ENCODE results near the gene MVK. TPM values are rescaled to one million over a fixed set of nuclear protein-coding genes. Genes with fewer than 3 reads are reported as not detected.

Gene MVK
- polyA plus RNA-seq, 1 donor (not counting 4 experiments of a cell fraction or from before 2014, with no cell fraction given): 26.7 TPM

DNA sequence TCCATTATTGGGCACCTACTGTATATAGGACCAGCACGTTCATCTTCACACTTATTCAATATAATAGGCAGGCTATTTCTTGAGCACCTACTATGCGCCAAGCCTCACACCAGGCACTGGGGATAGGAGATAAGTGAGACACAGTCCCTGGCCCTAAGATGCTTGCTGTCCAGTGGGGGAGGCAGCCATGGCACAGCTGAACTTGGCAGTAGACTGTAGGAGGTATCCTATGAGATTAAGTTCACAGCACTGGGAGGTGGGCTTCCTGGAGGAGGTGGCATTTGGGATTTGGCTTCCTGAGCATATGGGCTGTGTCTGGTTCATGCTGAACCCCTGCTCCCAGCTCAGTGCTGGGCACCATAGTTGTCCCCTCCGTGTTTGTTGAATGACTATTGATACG lies 65.1 kb downstream of the MVK start:
- no peak overlapping the region for H3K4me2 ChIP-seq (ENCODE audit: control insufficient read depth, extremely low read depth, insufficient read depth, low read depth, low read length)
- no peaks in the 10 kb centered on the region for H3K4me1 ChIP-seq (ENCODE audit: control insufficient read depth, extremely low read depth, insufficient read depth, low read length)
- H3K36me3 ChIP-seq (ENCODE audit: control insufficient read depth in 2 of 2, extremely low read depth in 1 of 2, insufficient read depth in 2 of 2, low read length in 2 of 2): no peaks in the 10 kb centered on the region
- FAIRE-seq (no peak), DNase-seq (ENCODE audit: low read depth, low spot score) (no peak)
- H3K27ac ChIP-seq (ENCODE audit: control insufficient read depth, insufficient read depth, low read length): no peak overlapping the region
- peaks cover 4% of the 10 kb centered on the region for H3K9me3 ChIP-seq (ENCODE audit: control insufficient read depth, low read depth, low read length)
- no peak overlapping the region for H3K4me3 ChIP-seq (ENCODE audit: control insufficient read depth in 2 of 3, extremely low read depth in 1 of 3, insufficient read depth in 2 of 3, low read depth in 1 of 3, low read length in 3 of 3)
- H3K79me2 ChIP-seq (ENCODE audit: control insufficient read depth, insufficient read depth, low read length): no peaks in the 10 kb centered on the region
- no peak for TF ChIP-seq EZH2 (IDR thresholded peaks at IDR 0.05; ENCODE audit: low read length)
- TF ChIP-seq, protein P1, sequence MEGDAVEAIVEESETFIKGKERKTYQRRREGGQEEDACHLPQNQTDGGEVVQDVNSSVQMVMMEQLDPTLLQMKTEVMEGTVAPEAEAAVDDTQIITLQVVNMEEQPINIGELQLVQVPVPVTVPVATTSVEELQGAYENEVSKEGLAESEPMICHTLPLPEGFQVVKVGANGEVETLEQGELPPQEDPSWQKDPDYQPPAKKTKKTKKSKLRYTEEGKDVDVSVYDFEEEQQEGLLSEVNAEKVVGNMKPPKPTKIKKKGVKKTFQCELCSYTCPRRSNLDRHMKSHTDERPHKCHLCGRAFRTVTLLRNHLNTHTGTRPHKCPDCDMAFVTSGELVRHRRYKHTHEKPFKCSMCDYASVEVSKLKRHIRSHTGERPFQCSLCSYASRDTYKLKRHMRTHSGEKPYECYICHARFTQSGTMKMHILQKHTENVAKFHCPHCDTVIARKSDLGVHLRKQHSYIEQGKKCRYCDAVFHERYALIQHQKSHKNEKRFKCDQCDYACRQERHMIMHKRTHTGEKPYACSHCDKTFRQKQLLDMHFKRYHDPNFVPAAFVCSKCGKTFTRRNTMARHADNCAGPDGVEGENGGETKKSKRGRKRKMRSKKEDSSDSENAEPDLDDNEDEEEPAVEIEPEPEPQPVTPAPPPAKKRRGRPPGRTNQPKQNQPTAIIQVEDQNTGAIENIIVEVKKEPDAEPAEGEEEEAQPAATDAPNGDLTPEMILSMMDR (optimal IDR thresholded peaks at IDR 0.05 in 1 of 3, IDR thresholded peaks at IDR 0.05 in 1 of 3, conservative IDR thresholded peaks at IDR 0.05 in 1 of 3; ENCODE audit: extremely low read depth in 1 of 3, insufficient read depth in 2 of 3, low read length in 3 of 3): no peak
- no peak overlapping the region for H2AFZ ChIP-seq (ENCODE audit: control insufficient read depth, low read length)
- H3K27me3 ChIP-seq (ENCODE audit: control insufficient read depth, extremely low read depth, insufficient read depth, low read length): no peaks in the 10 kb centered on the region
- H3K9ac ChIP-seq (ENCODE audit: control insufficient read depth, extremely low read depth, insufficient read depth, low read length): no peak overlapping the region
- dilution Hi-C loops (cut with MboI; ENCODE audit: extremely low pct_ligation_motif_present, low sequenced_read_pairs): loop anchor here (25.0 kb wide), 1 partner anchor 149 kb away; no protein-coding TSS in a partner anchor
- no peaks in the 10 kb centered on the region for H4K20me1 ChIP-seq (ENCODE audit: control insufficient read depth, extremely low read depth, insufficient read depth, low read length)
- no peaks in the 10 kb centered on the region for H3K9me1 ChIP-seq (ENCODE audit: control insufficient read depth, extremely low read depth, insufficient read depth, low read length)

DNA sequence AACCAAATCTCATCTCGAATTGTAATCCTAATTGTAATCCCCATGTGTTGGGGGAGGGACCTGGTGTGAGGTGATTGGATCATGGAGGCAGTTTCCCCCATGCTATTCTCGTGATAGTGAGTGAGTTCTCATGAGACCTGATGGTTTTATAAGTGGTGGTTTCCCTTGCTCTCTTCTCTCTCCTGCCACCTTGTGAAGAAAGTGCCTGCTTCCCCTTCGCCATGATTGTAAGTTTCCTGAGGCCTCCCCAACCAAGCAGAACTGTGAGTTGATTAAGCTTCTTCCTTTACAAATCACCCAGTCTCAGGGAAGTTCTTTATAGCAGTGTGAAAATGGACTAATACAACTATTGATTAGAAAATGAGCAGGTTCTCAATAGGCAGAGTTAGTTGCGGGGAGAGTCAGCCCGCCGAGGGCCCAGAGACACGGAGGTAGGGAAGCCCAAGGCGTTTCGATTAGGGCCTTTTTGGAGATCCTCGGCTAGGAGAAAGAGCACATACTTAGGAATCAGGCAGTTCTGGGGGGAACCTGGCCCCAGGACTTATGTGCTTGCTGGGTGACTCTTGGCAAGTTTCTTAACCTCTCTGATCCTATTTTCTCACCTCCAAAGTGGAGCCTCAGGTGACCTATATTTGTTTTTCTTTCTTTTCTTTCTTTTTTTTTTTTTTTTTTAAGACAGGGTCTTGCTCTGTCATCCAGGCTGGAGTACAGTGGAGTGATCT lies 65.7 kb downstream of the MVK start:
- Histone ChIP-seq H3K36me3 (ENCODE audit: control insufficient read depth in 2 of 2, extremely low read depth in 1 of 2, insufficient read depth in 2 of 2, low read length in 2 of 2) (no peaks in the 10 kb centered on the region), H3K9me3 (ENCODE audit: control insufficient read depth, low read depth, low read length) (peaks cover 4% of the 10 kb centered on the region), H3K4me2 (ENCODE audit: control insufficient read depth, extremely low read depth, insufficient read depth, low read depth, low read length) (no peak overlapping the region), H3K9me1 (ENCODE audit: control insufficient read depth, extremely low read depth, insufficient read depth, low read length) (no peaks in the 10 kb centered on the region), H3K79me2 (ENCODE audit: control insufficient read depth, insufficient read depth, low read length) (no peaks in the 10 kb centered on the region), H3K4me1 (ENCODE audit: control insufficient read depth, extremely low read depth, insufficient read depth, low read length) (no peaks in the 10 kb centered on the region), H3K9ac (ENCODE audit: control insufficient read depth, extremely low read depth, insufficient read depth, low read length) (no peak overlapping the region), H3K4me3 (ENCODE audit: control insufficient read depth in 2 of 3, extremely low read depth in 1 of 3, insufficient read depth in 2 of 3, low read depth in 1 of 3, low read length in 3 of 3) (no peak overlapping the region), H3K27ac (ENCODE audit: control insufficient read depth, insufficient read depth, low read length) (no peak overlapping the region), H2AFZ (ENCODE audit: control insufficient read depth, low read length) (no peak overlapping the region), H4K20me1 (ENCODE audit: control insufficient read depth, extremely low read depth, insufficient read depth, low read length) (no peaks in the 10 kb centered on the region), H3K27me3 (ENCODE audit: control insufficient read depth, extremely low read depth, insufficient read depth, low read length) (no peaks in the 10 kb centered on the region)
- dilution Hi-C loops (cut with MboI; ENCODE audit: extremely low pct_ligation_motif_present, low sequenced_read_pairs): loop anchor here (25.0 kb wide), 1 partner anchor 148 kb away; no protein-coding TSS in a partner anchor
- FAIRE-seq: no peak
- TF ChIP-seq, protein P1 (optimal IDR thresholded peaks at IDR 0.05 in 1 of 3, IDR thresholded peaks at IDR 0.05 in 1 of 3, conservative IDR thresholded peaks at IDR 0.05 in 1 of 3; ENCODE audit: extremely low read depth in 1 of 3, insufficient read depth in 2 of 3, low read length in 3 of 3): no peak
- TF ChIP-seq EZH2 (IDR thresholded peaks at IDR 0.05; ENCODE audit: low read length): no peak
- no peak for DNase-seq (ENCODE audit: low read depth, low spot score)
